DND-41 (cell line): Measurements from ENCODE around the gene INPP5A.

ENCODE experiments used
- ATAC-seq: fragments of 200-7000 bp; cut with Tn5 transposase; 3 replicates; pipeline ENCODE4 v1.9.1; 2021; ENCODE audit warnings: low read depth; ENCODE audit not compliant: insufficient read depth
- DNase-seq: peaks from one replicate; pipeline ENCODE4 v3.0.0-alpha.2; 2020
- H2AFZ ChIP-seq: 2 replicates; pipeline ENCODE4 v1.6.0; 2012; ENCODE audit warnings: low read depth, low read length
- H3K27ac ChIP-seq: 2 replicates; pipeline ENCODE4 v1.5.1; 2012; ENCODE audit warnings: low read length, inconsistent platforms
- H3K27me3 ChIP-seq: fragments of 200-600 bp; sonication (generic); 2 replicates; pipeline ENCODE4 v1.6.0; 2012; ENCODE audit warnings: low read length, mild to moderate bottlenecking, inconsistent platforms; ENCODE audit not compliant: insufficient read depth, poor library complexity
- H3K36me3 ChIP-seq: 2 replicates; pipeline ENCODE4 v1.5.1; 2012; ENCODE audit warnings: low read length, inconsistent platforms; ENCODE audit not compliant: insufficient read depth
- H3K4me1 ChIP-seq: 2 replicates; pipeline ENCODE4 v1.5.1; 2012; ENCODE audit warnings: mild to moderate bottlenecking, low read length; ENCODE audit not compliant: insufficient read depth
- H3K4me2 ChIP-seq: 2 replicates; pipeline ENCODE4 v1.6.0; 2012; ENCODE audit warnings: mild to moderate bottlenecking, moderate library complexity, low read length, inconsistent platforms; ENCODE audit not compliant: insufficient read depth
- H3K4me3 ChIP-seq, 2 experiments: fragments of 200-600 bp in 1 of 2; shearing (Covaris generic) in 1 of 2; 2 replicates each; pipeline ENCODE4 v1.5.1; 2012 to 2016; ENCODE audit warnings: inconsistent platforms in 2 of 2, low read length in 2 of 2, mild to moderate bottlenecking in 2 of 2, low read depth in 1 of 2, moderate library complexity in 1 of 2
- H3K79me2 ChIP-seq: 2 replicates; pipeline ENCODE4 v1.6.0; 2012; ENCODE audit warnings: low read length, inconsistent platforms; ENCODE audit not compliant: insufficient read depth
- H3K9ac ChIP-seq: 2 replicates; pipeline ENCODE4 v1.6.0; 2012; ENCODE audit warnings: low read depth, mild to moderate bottlenecking, inconsistent platforms, low read length, moderate library complexity
- H3K9me3 ChIP-seq: 2 replicates; pipeline ENCODE4 v1.5.1; 2012; ENCODE audit warnings: low read length, moderate library complexity, mild to moderate bottlenecking, inconsistent platforms; ENCODE audit not compliant: insufficient read depth, severe bottlenecking
- H4K20me1 ChIP-seq: 2 replicates; pipeline ENCODE4 v1.6.0; 2012; ENCODE audit warnings: low read length; ENCODE audit not compliant: insufficient read depth
- CTCF ChIP-seq: IDR thresholded peaks from 2 replicates; pipeline ENCODE4 v1.5.1; 2012; ENCODE audit warnings: borderline replicate concordance, low read length, moderate library complexity, mild to moderate bottlenecking; ENCODE audit not compliant: poor library complexity, severe bottlenecking; ENCODE audit errors: extremely low read depth
- EZH2 ChIP-seq: IDR thresholded peaks from 3 replicates; pipeline ENCODE4 v1.6.1; 2012; ENCODE audit warnings: borderline replicate concordance, low read depth, mild to moderate bottlenecking, moderate library complexity, low read length, inconsistent platforms; ENCODE audit not compliant: severe bottlenecking

INPP5A gene

GRCh38 chr10:132805599-132805998 lies 268.0 kb downstream of the INPP5A start:
- Histone ChIP-seq H3K4me2 (no peak overlapping the region), H3K9me3 (no peaks in the 10 kb centered on the region), H3K9ac (no peak overlapping the region), H3K4me1 (no peaks in the 10 kb centered on the region), H3K27me3 (no peaks in the 10 kb centered on the region), H3K27ac (no peak overlapping the region), H2AFZ (no peak overlapping the region), H3K79me2 (no peaks in the 10 kb centered on the region), H3K36me3 (no peaks in the 10 kb centered on the region), H4K20me1 (no peaks in the 10 kb centered on the region), H3K4me3 (no peak overlapping the region)
- ATAC-seq = no peak
- DNase-seq = no peak
- TF ChIP-seq CTCF (no peak), EZH2 (no peak)

GRCh38 chr10:132806110-132806509 lies 268.5 kb downstream of the INPP5A start:
- ATAC-seq (no peak), DNase-seq (no peak)
- Histone ChIP-seq H3K9ac (no peak overlapping the region), H2AFZ (no peak overlapping the region), H4K20me1 (no peaks in the 10 kb centered on the region), H3K4me1 (no peaks in the 10 kb centered on the region), H3K27me3 (no peaks in the 10 kb centered on the region), H3K4me3 (no peak overlapping the region), H3K79me2 (no peaks in the 10 kb centered on the region), H3K9me3 (no peaks in the 10 kb centered on the region), H3K36me3 (no peaks in the 10 kb centered on the region), H3K27ac (no peak overlapping the region), H3K4me2 (no peak overlapping the region)
- TF ChIP-seq EZH2 = no peak
- no peak for TF ChIP-seq CTCF

GRCh38 chr10:132806561-132807003 lies 269.0 kb downstream of the INPP5A start:
- no peak for TF ChIP-seq CTCF
- TF ChIP-seq EZH2 = no peak

GRCh38 chr10:132807621-132808049 lies 270.0 kb downstream of the INPP5A start:
- no peak overlapping the region for H3K4me3 ChIP-seq
- no peaks in the 10 kb centered on the region for H3K79me2 ChIP-seq
- no peaks in the 10 kb centered on the region for H3K9me3 ChIP-seq
- no peaks in the 10 kb centered on the region for H3K36me3 ChIP-seq
- H3K9ac ChIP-seq = no peak overlapping the region
- H3K27ac ChIP-seq = no peak overlapping the region
- TF ChIP-seq CTCF = no peak
- TF ChIP-seq EZH2 = no peak
- ATAC-seq (no peak), DNase-seq (no peak)
- no peaks in the 10 kb centered on the region for H3K27me3 ChIP-seq
- no peaks in the 10 kb centered on the region for H3K4me1 ChIP-seq
- no peaks in the 10 kb centered on the region for H4K20me1 ChIP-seq
- H3K4me2 ChIP-seq = no peak overlapping the region
- no peak overlapping the region for H2AFZ ChIP-seq

More at GRCh38 chr10:132806561-132807003, 269.0 kb downstream of the INPP5A start:
- H2AFZ ChIP-seq = no peak overlapping the region
- no peak for DNase-seq
- no peak overlapping the region for H3K9ac ChIP-seq
- H3K4me3 ChIP-seq = no peak overlapping the region
- H4K20me1 ChIP-seq = no peaks in the 10 kb centered on the region
- no peaks in the 10 kb centered on the region for H3K79me2 ChIP-seq
- no peaks in the 10 kb centered on the region for H3K4me1 ChIP-seq
- H3K4me2 ChIP-seq = no peak overlapping the region
- no peak overlapping the region for H3K27ac ChIP-seq
- H3K9me3 ChIP-seq = no peaks in the 10 kb centered on the region
- no peaks in the 10 kb centered on the region for H3K36me3 ChIP-seq
- no peaks in the 10 kb centered on the region for H3K27me3 ChIP-seq
- ATAC-seq = no peak
